SKM-1 (cell line): ENCODE data around the gene LRRC4B.

Source experiments
- DNase-seq: peaks from one replicate; lab custom pipeline; 2025; ENCODE audit not compliant: unreplicated experiment; lab: John Stamatoyannopoulos, UW

The LRRC4B gene

DNA sequence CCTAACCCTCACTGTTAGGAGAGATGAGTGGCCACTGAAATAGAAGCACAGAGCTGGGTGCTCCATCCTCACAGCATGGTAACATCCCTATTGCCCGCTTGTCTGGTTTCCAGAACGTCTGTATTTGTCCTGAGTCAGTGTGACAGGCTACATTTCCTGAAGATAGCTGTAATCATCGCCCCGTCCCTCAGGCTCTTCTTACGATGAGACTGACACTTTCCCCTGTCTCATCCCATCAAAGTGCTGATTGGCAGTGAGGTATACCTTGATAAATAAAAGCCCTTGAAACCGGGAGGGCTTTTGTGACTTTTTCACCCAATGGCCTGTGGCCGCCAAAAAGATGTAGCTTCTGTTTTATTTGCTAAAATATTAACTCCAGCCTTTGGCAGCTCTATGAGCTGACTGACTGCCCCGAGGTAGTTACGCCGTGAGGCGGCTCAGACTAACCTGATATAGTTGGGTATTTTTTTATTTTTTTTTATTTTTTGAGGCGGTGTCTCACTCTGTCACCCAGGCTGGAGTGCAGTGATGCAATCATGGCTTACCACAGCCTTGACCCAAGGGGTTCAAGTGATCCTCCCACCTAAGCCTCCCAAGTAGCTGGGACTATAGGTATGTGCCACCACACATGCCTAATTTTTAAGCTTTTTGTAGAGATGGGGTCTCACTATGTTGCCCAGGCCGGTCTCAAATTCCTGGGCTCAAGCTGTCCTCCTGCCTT is 5.7 kb upstream of the LRRC4B start:
- DNase-seq, result no peak

GRCh38 chr19:50570997-50571396 is 2.8 kb upstream of the LRRC4B start:
- no peak for DNase-seq

DNA sequence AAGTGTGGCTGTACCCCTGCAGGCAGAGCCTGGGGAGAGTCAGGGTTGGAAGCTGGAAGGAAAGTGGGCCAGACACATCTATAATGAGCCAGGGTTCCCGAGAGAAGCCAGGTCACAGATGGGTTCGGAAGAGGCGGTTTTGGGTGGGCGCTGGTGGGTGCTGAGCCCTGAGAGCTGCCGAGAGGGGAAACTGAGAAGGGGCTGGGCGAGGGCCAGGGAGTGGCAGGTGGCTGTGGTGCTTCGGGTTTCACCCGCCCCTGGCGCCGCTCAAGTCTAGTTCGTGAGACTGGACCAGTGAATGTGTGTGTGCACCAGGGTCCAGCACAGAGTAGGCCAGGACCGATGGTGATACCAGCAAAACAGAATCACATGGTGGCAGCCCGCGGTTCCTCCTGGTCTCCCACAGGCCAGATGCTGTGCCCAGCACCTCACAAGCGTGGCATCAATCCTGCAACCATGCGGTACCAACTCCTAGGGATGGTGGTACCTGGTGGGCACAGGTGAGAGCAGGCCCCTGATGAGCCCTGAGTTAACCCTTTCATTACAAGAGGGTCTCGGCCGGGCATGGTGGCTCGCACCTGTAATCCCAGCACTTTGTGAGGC is 1.8 kb upstream of the LRRC4B start:
- no peak for DNase-seq

DNA sequence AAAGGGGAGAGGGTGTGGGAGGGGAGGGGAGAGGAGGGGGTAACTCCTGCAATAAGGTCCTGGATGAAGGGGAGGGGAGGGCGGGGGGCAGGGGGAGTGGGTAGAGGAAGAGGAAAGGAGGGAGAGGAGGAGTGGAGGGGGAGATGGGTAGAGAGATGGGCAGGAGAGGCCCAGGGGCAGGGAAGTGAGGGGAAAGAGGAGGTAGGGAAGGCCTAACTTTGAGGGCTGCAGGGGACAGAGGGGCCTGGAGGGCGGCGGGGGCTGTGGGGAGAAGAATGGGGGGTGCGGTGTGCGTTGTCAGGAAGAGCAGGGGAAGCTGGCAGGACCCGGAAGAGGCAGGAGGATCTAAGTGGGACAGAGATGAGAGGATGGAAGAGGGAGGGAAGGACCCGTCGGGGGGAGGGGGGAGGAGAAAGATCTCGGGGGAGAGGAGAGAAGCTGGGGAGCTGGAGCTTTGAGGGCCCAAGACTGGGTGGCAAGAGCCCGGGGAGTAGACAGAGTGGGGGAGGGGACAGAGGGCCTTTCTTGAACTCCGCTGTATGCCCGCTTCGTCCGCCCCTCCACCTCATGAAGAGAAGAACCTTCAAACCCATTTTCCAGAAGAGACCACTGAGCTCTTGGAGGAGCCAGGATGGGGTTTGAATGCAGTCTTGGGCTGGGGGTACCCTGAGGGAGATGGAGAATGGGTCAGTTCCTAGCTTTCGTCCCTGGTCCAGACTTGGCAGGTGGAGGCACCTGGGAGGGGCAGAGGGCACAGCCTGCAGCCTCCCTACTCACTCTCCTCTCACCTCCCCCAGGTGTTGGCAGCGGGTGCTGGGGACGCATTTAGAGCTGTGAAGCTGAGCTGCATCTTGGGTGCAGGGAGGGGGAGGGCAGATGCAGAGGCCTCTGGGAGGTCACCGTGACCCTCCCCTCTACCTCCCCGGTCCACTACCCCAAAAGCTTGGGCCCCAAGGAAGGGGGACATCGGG is 778 bp upstream of the LRRC4B start:
- DNase-seq, result no peak

DNA sequence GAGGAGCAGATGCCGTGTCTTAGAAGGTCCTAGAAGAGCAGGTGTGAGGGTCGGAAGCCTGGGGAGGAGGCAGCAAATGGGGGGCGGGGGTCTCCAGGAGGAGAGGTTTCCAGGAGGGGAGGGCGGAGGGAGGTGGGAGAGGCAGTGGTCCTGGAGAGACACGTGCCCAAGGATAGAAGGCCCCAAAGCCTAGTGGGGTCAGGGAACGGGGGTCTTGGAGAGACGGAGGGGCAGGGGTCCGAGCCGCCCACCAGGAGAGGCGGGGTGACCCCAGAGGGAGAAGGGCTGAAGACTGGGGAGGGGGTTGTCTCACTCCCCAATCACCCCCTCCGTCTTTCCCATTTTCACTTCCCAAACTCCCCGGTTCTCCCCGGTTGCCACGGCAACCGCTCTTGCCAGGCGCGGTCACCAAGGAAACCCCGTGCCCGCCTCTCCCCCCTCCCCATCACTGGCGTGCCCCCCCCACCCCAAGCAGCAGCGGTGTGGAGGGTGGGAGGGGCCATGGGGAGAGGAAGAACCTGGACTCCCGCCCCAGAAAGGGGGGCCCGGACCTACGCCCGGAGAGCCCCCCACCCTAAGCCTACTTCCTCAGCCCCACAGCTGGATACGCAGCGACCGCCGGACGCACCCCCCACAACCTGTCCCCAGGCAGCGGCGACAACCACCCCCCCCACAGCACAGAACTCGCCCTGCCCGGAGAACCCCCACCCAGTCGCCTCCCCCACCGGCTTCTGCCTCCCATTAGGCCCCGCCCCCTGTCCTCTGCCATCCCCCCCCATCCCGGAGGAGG is 988 bp downstream of the LRRC4B start:
- no peak for DNase-seq

DNA sequence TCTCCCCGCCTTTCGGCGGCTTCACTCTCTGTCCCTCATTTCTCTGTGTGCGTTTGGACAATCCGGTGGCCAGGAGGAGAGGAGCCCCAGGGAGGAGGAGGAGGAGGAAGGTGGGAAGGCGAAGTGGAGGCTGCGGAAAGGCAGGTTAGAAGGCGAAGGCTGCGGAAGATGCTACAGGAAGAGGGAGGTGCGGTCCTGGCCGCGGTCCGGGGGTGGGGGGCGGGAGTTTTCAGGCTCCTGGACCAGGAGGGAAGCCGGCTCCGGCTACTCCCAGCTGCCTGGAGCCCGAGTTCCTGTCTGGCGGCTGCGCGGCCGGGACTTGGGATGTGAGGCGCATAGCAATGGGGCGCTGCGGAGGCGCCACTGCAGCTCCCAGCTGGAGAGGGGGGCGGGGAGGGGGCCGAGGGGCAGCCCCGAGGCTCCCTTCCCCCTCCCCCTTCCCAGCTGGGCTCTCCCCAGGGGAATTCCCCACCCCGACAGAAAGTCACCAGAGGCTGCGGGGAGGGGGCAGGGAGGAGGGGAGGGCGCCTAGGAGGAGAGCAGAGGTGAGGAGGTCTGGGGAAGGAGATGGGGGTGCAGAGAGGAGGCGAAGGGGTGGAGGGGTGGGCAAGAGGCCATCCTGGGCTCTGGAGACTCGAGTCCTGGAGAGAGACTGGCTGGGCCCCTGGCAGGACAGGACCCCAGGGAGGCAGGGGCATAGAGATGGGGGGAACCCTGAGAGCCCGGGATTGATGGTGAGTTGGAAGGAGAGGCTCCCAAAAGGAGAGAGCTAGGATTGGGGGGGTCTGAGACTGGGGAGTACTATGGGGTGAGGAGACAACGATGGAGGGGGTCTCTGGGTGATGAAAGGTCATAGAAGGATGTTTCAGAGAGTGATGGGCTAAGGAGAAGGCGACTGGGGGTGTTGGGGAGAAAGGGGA is 2.0 kb downstream of the LRRC4B start:
- DNase-seq, result no peak

DNA sequence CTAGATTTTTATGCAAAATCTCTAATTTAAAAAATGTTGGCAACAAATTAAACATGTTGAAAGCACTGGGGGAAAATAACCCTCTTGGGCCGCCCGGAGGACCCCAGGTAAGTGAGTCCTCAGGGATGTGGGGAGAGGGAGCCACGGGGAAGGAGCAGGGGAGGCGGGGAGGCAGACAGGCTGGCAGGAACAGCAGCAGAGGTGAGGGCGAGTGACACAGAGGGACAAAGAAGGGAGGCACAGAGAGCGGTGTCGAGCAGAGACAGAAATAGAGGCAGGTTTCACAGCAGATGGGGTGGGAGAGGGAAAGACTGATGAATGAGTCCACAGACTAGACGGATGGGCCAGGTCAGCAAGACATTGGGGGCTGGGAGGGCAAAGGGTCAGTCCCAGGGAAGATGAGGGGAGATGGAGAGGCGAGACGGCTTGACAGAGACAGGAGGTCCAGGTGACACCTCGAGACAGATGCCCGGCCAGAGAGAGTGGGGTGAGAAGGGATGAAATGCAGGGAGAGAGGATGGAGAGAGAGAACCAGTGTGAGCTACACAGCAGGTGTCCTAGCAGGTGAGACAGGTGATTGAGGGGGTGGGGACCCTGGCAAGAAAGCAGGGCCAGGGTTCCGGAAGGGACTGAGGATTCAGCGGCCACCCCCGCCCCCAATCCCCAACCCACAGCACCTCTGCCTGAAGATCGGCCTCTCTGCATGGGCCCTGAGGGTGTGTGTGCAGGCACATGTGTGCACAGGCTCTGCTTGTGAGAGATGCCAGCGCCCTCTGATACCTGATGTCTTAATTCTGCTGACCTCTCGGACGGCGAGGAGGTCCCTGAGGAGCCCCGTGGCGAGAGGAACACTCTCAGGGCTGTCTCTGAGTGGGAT is 3.8 kb downstream of the LRRC4B start:
- DNase-seq, result no peak

DNA sequence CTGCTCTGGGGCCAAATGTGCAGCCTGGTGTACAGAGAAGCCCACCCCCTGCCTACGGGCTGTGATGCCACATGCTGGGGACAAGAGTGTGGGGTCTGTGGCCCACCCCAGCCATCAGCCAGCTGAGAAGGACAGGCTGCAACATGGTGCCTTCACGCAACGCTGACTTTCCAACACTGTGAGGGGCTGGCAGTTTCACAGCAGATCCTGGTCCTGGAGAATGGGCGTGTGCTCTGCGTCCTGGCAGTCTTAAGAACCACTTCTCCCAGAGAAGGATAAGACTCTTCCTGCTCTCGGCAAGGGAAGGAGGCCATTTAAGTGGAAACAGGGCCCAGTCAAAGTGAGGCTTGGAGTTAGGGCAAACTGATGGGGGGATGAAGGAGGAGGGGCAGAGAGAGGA is 4.6 kb downstream of the LRRC4B start:
- no peak for DNase-seq

DNA sequence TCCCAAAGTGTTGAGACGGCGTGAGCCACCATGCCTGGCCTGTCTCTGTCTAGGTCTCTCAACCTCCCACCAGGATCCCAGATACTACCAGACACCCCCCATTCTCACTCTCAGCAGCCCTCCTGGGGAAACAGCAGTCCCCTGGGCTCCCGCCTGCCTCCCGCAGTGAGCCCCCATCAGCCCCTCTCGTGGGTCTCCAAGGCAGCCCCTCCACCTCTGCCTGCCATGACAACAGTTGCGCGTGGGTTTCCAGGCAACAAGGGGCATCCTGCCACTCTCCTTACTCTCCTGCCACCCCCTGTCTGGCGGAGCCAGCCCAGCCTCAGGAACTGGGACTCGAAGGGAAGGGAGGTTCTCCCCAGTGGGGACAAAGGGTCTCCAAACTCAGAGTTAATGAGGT is 5.2 kb downstream of the LRRC4B start:
- DNase-seq, result no peak

- DNase-seq, result no peak
Measured at GRCh38 chr19:50562329-50562728, 5.9 kb downstream of the LRRC4B start.

GRCh38 chr19:50559636-50560035 is 8.6 kb downstream of the LRRC4B start:
- DNase-seq, result no peak

- DNase-seq, result no peak
Measured at GRCh38 chr19:50558449-50558848, 9.8 kb downstream of the LRRC4B start.

DNA sequence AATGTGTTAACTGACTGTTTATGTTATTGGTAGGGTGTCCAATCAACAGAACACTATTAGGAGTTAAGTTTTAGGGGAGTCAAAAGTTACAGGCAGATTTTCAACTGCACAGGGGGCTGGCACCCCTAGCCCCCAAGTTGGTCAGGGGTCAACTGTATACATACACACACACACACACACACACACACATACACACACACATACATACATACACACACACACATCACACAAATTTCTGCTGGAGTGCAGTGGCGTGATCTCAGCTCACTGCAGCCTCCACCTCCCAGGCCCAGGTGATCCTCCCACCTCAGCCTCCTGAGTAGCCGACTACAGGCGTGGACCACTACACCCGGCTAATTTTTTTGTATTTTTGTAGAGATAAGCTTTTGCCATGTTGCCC is 10.2 kb downstream of the LRRC4B start:
- DNase-seq, result no peak

GRCh38 chr19:50557009-50557613 is 11.1 kb downstream of the LRRC4B start:
- no peak for DNase-seq

- DNase-seq, result peak; percentile 22
Measured at GRCh38 chr19:50556282-50557008, 11.8 kb downstream of the LRRC4B start.

DNA sequence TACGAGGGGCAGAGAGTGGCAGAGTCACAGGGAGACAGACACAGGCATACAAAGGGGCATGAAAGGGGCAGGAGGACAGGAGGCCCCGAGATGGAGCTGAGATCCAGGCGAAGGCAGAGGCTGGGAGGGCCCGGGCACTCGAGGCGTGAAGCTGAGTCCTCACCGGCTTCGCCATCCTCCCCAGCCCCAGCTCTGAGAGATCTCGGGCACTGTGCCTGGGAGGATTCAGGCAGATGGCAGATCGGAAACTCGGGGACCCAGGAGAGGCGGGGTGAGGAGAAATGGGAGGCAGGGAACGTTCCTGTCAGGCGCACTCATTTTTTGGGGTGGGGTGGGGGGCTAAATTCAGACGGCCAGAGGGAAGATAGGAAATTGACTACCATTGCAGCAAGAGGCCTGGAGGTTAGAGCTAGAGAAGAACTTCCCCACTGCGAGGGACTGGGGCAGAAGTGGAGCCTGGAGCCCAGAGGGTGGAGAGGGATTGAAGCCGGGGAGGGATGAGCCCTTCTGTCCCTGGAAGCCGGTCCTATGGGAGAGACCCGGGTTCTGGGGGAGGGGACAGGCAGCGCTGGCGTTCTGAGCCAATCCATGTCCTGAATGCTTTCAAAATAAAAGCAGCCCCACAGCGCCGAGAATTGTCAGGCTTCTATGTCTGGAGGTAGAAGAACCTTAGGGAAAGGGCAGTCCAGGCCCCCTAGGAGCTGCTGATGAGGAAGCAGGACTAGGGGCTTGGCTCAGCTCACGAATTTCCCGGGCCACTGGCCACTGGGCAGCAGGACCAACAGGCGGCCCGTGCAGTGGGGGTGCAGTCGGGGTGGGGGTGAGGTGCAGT is 12.6 kb downstream of the LRRC4B start:
- DNase-seq, result no peak

DNA sequence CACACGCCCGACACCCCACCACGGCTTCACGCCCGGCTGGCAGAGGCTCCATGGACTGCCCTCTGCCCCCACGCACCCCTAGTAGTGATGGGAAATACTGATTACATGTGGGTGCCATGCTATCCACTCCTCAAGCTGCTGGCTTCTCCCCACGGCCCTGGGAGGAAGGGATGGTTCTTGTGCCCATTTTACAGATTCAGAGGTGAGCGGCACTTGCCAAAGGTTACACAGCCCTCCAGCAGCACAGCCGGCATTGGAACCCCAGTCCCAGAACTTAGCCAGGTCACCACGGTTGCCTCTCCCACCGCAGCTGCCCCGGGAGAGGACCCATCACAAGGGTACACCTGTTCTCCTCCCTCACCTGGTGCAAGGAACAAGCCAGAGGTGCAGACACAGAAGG is 13.2 kb downstream of the LRRC4B start:
- no peak for DNase-seq
